ENCODE results near the gene COL10A1.

COL10A1 gene

GRCh38 chr6:116083052-116083451 lies 42.9 kb downstream of the COL10A1 start:
- DNase-seq (ENCODE audit: low spot score): no peak

- DNase-seq (ENCODE audit: low spot score): no peak
Measured at GRCh38 chr6:116078945-116079344, 47.0 kb downstream of the COL10A1 start.

GRCh38 chr6:116078522-116078921 lies 47.4 kb downstream of the COL10A1 start:
- no peak for DNase-seq (ENCODE audit: low spot score)

- DNase-seq (ENCODE audit: low spot score): no peak
Measured at GRCh38 chr6:116074732-116075390, 51.1 kb downstream of the COL10A1 start.

GRCh38 chr6:116073765-116074440 lies 52.0 kb downstream of the COL10A1 start:
- no peak for DNase-seq (ENCODE audit: low spot score)

- DNase-seq (ENCODE audit: low spot score): no peak
Measured at GRCh38 chr6:116072368-116072767, 53.6 kb downstream of the COL10A1 start.

- DNase-seq (ENCODE audit: low spot score): no peak
Measured at GRCh38 chr6:116070616-116071389, 55.1 kb downstream of the COL10A1 start.

- no peak for DNase-seq (ENCODE audit: low spot score)
Measured at GRCh38 chr6:116070101-116070500, 55.8 kb downstream of the COL10A1 start.
